H9 (cell line): ENCODE measurements around the gene SH3GL2. TPM values are rescaled to one million over a fixed set of nuclear protein-coding genes. Genes with fewer than 3 reads are reported as not detected.

Experiments used
- DNase-seq: peaks from one replicate; pipeline ENCODE4 v3.0.0-alpha.2; 2017
- H2AFZ ChIP-seq: one replicate; pipeline ENCODE4 v1.6.1; 2013; ENCODE audit warnings: mild to moderate bottlenecking, low read length, control low read depth, moderate library complexity
- H2AK5ac ChIP-seq: 2 replicates; pipeline ENCODE4 v1.6.1; 2013; ENCODE audit warnings: low read length, control low read depth, mixed read lengths; ENCODE audit not compliant: insufficient read length
- H2BK120ac ChIP-seq: one replicate; pipeline ENCODE4 v1.6.1; 2013; ENCODE audit warnings: low read depth, mild to moderate bottlenecking, low read length, control low read depth, inconsistent platforms; ENCODE audit not compliant: poor library complexity, severe bottlenecking
- H2BK12ac ChIP-seq: 2 replicates; pipeline ENCODE4 v1.6.1; 2013; ENCODE audit warnings: low read length, control low read depth, mixed read lengths, low read depth; ENCODE audit not compliant: insufficient read length
- H2BK15ac ChIP-seq: 2 replicates; pipeline ENCODE4 v1.6.1; 2013; ENCODE audit warnings: low read depth, low read length, control low read depth
- H2BK20ac ChIP-seq: one replicate; pipeline ENCODE4 v1.6.1; 2013; ENCODE audit warnings: low read depth, mild to moderate bottlenecking, low read length, control low read depth, inconsistent platforms; ENCODE audit not compliant: poor library complexity, severe bottlenecking
- H2BK5ac ChIP-seq: 2 replicates; pipeline ENCODE4 v1.6.1; 2013; ENCODE audit warnings: low read length, control low read depth, mixed read lengths; ENCODE audit not compliant: insufficient read length
- H3K14ac ChIP-seq: 2 replicates; pipeline ENCODE4 v1.6.1; 2013; ENCODE audit warnings: low read length, control low read depth; ENCODE audit not compliant: insufficient read depth
- H3K18ac ChIP-seq: 2 replicates; pipeline ENCODE4 v1.6.1; 2013; ENCODE audit warnings: low read depth, mild to moderate bottlenecking, mixed read lengths, low read length, control low read depth; ENCODE audit not compliant: insufficient read length
- H3K23ac ChIP-seq: 2 replicates; pipeline ENCODE4 v1.6.1; 2013; ENCODE audit warnings: low read length, control low read depth, mixed read lengths, low read depth; ENCODE audit not compliant: insufficient read length
- H3K23me2 ChIP-seq: 2 replicates; pipeline ENCODE4 v1.6.1; 2013; ENCODE audit warnings: low read depth, mild to moderate bottlenecking, mixed read lengths, low read length, control low read depth; ENCODE audit not compliant: insufficient read length, poor library complexity, severe bottlenecking
- H3K27ac ChIP-seq: 2 replicates; pipeline ENCODE4 v1.5.1; 2013; ENCODE audit warnings: low read length, control low read depth, mixed read lengths, low read depth; ENCODE audit not compliant: insufficient read length
- H3K27me3 ChIP-seq: 2 replicates; pipeline ENCODE4 v1.6.1; 2013; ENCODE audit warnings: low read length, control low read depth, inconsistent platforms; ENCODE audit not compliant: insufficient read depth
- H3K4ac ChIP-seq: 2 replicates; pipeline ENCODE4 v1.6.1; 2013; ENCODE audit warnings: low read depth, mild to moderate bottlenecking, control low read depth, inconsistent platforms, low read length, moderate library complexity
- H3K4me1 ChIP-seq: 2 replicates; pipeline ENCODE4 v1.6.1; 2013; ENCODE audit warnings: low read length, control low read depth, inconsistent platforms; ENCODE audit not compliant: insufficient read depth
- H3K4me2 ChIP-seq: 2 replicates; pipeline ENCODE4 v1.6.1; 2013; ENCODE audit warnings: low read length, control low read depth, mixed read lengths; ENCODE audit not compliant: insufficient read length, insufficient read depth
- H3K56ac ChIP-seq: 2 replicates; pipeline ENCODE4 v1.6.1; 2013; ENCODE audit warnings: low read depth, mild to moderate bottlenecking, mixed read lengths, low read length, control low read depth; ENCODE audit not compliant: insufficient read length
- H3K79me1 ChIP-seq: 2 replicates; pipeline ENCODE4 v1.6.1; 2013; ENCODE audit warnings: low read depth, mild to moderate bottlenecking, moderate library complexity, low read length, control low read depth, inconsistent platforms; ENCODE audit not compliant: insufficient read depth, poor library complexity, severe bottlenecking
- H3K79me2 ChIP-seq: 2 replicates; pipeline ENCODE4 v1.6.1; 2013; ENCODE audit warnings: low read length, control low read depth, inconsistent platforms; ENCODE audit not compliant: insufficient read depth
- H3K9ac ChIP-seq: 2 replicates; pipeline ENCODE4 v1.6.1; 2013; ENCODE audit warnings: low read length, control low read depth, mixed read lengths; ENCODE audit not compliant: insufficient read length; ENCODE audit errors: extremely low read depth
- H3K9me3 ChIP-seq: one replicate; pipeline ENCODE4 v1.6.1; 2013; ENCODE audit warnings: low read depth, low read length, inconsistent platforms; ENCODE audit not compliant: control insufficient read depth
- H3T11ph ChIP-seq: one replicate; pipeline ENCODE4 v1.6.1; 2013; ENCODE audit warnings: mild to moderate bottlenecking, low read length, control low read depth, inconsistent platforms
- H4K20me1 ChIP-seq: one replicate; pipeline ENCODE4 v1.6.1; 2013; ENCODE audit not compliant: control insufficient read depth, insufficient read length, insufficient read depth
- H4K5ac ChIP-seq: 2 replicates; pipeline ENCODE4 v1.6.1; 2013; ENCODE audit warnings: low read depth, mild to moderate bottlenecking, mixed read lengths, low read length, control low read depth; ENCODE audit not compliant: insufficient read length
- H4K8ac ChIP-seq: replicated peaks from 2 replicates; pipeline ENCODE4 v1.6.1; 2013; ENCODE audit warnings: low read length, control low read depth, mixed read lengths, low read depth; ENCODE audit not compliant: insufficient read length
- H4K91ac ChIP-seq: 2 replicates; pipeline ENCODE4 v1.6.1; 2013; ENCODE audit warnings: low read depth, mild to moderate bottlenecking, moderate library complexity, mixed read lengths, low read length, control low read depth; ENCODE audit not compliant: insufficient read length
- H3K27ac Mint-ChIP-seq, 3 experiments: 2 replicates in 2 of 3; 3 replicates in 1 of 3; pipeline ENCODE4 v1.8.0; 2020 to 2021; ENCODE audit warnings: mixed read lengths in 3 of 3, mild to moderate bottlenecking in 1 of 3, moderate library complexity in 1 of 3
- H3K27me3 Mint-ChIP-seq: 2 replicates; pipeline ENCODE4 v1.8.0; 2021; ENCODE audit warnings: low read depth, mild to moderate bottlenecking, moderate library complexity, mixed read lengths
- H3K36me3 Mint-ChIP-seq, 3 experiments: 2 replicates in 2 of 3; 3 replicates in 1 of 3; pipeline ENCODE4 v1.8.0; 2020 to 2021; ENCODE audit warnings: low read depth in 3 of 3, mixed read lengths in 3 of 3; ENCODE audit not compliant: insufficient read depth in 1 of 3
- H3K4me1 Mint-ChIP-seq, 2 experiments: 2 replicates each; pipeline ENCODE4 v1.8.0; 2020; ENCODE audit warnings: mixed read lengths in 2 of 2
- H3K4me3 Mint-ChIP-seq, 2 experiments: 2 replicates in 1 of 2; 3 replicates in 1 of 2; pipeline ENCODE4 v1.8.0; 2020 to 2021; ENCODE audit warnings: mild to moderate bottlenecking in 2 of 2, mixed read lengths in 2 of 2, moderate library complexity in 1 of 2
- H3K9me3 Mint-ChIP-seq, 2 experiments: 2 replicates in 1 of 2; 3 replicates in 1 of 2; pipeline ENCODE4 v1.8.0; 2020; ENCODE audit warnings: mild to moderate bottlenecking in 2 of 2, mixed read lengths in 2 of 2, moderate library complexity in 1 of 2
- WGBS: extraction: QIAGEN DNeasy Blood & Tissue Kit; methylation state at CpG from one replicate; pipeline ENCODE4 v1.1.7; 2013; ENCODE audit warnings: missing lambda C conversion rate, low lambda C conversion rate, mixed read lengths; ENCODE audit not compliant: insufficient read length; ENCODE audit errors: extremely low coverage; 5-methylcytosine and 5-hydroxymethylcytosine counted together
- total RNA-seq: library from RNA; stranded (reverse); gene quantifications from 2 replicates; pipeline ENCODE4 v1.2.1, GENCODE V29; 2021
- TF ChIP-seq, protein P1 (sequence below): fragments of 200-600 bp; sonication (generic); conservative IDR thresholded peaks from 3 replicates; pipeline ENCODE4 v1.8.0; 2021; ENCODE audit warnings: antibody characterized with exemption, mild to moderate bottlenecking

SH3GL2 gene
- total RNA-seq, 1 experiment from 2014 or later = 6.5 TPM

DNA sequence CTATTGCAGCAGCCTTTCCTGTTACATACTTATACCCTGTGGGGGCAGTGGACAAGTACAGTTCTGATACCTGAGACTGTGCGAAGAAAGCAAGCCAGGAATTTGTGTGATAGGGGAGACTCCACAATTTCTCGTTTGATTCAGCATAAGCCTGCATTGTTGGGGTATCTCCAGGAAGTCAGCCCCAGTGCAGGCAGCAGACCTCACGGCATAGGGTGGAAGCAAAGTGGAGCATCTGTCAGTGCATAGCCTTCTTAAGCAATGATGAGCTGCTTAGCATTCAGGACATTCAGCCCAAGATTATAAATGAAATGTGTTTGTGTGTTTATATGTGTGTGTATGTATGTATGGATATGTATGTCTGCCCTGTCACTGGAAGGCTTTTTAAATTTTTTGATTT is 157.0 kb downstream of the SH3GL2 start:
- Mint-ChIP-seq H3K4me1 (0 out of 4 replicates have a peak, but pooled peaks cover 0 to 3% of the 10 kb centered on the region in 2 experiments), H3K36me3 (no peaks in the 10 kb centered on the region), H3K9me3 (no peaks in the 10 kb centered on the region), H3K27ac (no peak overlapping the region), H3K27me3 (peaks cover 3% of the 10 kb centered on the region; the same call in 1 of the 2 replicates), H3K4me3 (no peak overlapping the region)
- no peak overlapping the region for H2AFZ ChIP-seq
- no peaks in the 10 kb centered on the region for H3K23me2 ChIP-seq
- H3K56ac ChIP-seq = no peak overlapping the region
- no peaks in the 10 kb centered on the region for H3K27me3 ChIP-seq
- no peaks in the 10 kb centered on the region for H3K79me1 ChIP-seq
- H2BK120ac ChIP-seq = no peak overlapping the region
- no peak overlapping the region for H2BK12ac ChIP-seq
- no peak overlapping the region for H3K27ac ChIP-seq
- no peak overlapping the region for H3K14ac ChIP-seq
- TF ChIP-seq, protein P1, sequence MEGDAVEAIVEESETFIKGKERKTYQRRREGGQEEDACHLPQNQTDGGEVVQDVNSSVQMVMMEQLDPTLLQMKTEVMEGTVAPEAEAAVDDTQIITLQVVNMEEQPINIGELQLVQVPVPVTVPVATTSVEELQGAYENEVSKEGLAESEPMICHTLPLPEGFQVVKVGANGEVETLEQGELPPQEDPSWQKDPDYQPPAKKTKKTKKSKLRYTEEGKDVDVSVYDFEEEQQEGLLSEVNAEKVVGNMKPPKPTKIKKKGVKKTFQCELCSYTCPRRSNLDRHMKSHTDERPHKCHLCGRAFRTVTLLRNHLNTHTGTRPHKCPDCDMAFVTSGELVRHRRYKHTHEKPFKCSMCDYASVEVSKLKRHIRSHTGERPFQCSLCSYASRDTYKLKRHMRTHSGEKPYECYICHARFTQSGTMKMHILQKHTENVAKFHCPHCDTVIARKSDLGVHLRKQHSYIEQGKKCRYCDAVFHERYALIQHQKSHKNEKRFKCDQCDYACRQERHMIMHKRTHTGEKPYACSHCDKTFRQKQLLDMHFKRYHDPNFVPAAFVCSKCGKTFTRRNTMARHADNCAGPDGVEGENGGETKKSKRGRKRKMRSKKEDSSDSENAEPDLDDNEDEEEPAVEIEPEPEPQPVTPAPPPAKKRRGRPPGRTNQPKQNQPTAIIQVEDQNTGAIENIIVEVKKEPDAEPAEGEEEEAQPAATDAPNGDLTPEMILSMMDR = no peak
- H2BK15ac ChIP-seq = no peak overlapping the region
- H3K9me3 ChIP-seq = no peaks in the 10 kb centered on the region
- no peaks in the 10 kb centered on the region for H4K20me1 ChIP-seq
- WGBS = no CpG with 5 or more reads among the region's 3 CpGs
- H4K5ac ChIP-seq = no peak overlapping the region
- H3K23ac ChIP-seq = no peak overlapping the region
- no peak overlapping the region for H3K18ac ChIP-seq
- H4K8ac ChIP-seq = no peak overlapping the region
- no peak for DNase-seq
- no peak overlapping the region for H4K91ac ChIP-seq
- no peaks in the 10 kb centered on the region for H3K4me1 ChIP-seq
- H2BK5ac ChIP-seq = no peak overlapping the region
- no peak overlapping the region for H3T11ph ChIP-seq
- no peak overlapping the region for H3K4ac ChIP-seq
- H2BK20ac ChIP-seq = no peak overlapping the region
- no peak overlapping the region for H2AK5ac ChIP-seq
- H3K79me2 ChIP-seq = no peaks in the 10 kb centered on the region
- no peak overlapping the region for H3K9ac ChIP-seq
- H3K4me2 ChIP-seq = no peak overlapping the region
